HG03064 (cell line): ENCODE results near the gene SRRT.
A peak's percentile ranks its signal among the peaks of the same experiment; 100 is the strongest.

Experiments used
- ATAC-seq: cut with Tn5 transposase; IDR thresholded peaks from one replicate; pipeline ENCODE4 v1.9.1; 2021; ENCODE audit warnings: low read depth; ENCODE audit not compliant: unreplicated experiment

Gene SRRT

GRCh38 chr7:100880645-100881044 is 5.7 kb downstream of the SRRT start:
- no peak for ATAC-seq

- no peak for ATAC-seq
These were observed 6.2 kb downstream of the SRRT start for GRCh38 chr7:100881136-100881535.

- ATAC-seq: no peak
These were observed 7.3 kb downstream of the SRRT start for GRCh38 chr7:100882201-100882600.

GRCh38 chr7:100882785-100883526 is 8.1 kb downstream of the SRRT start:
- ATAC-seq: no peak

GRCh38 chr7:100884736-100885439 is 10.0 kb downstream of the SRRT start:
- no peak for ATAC-seq

GRCh38 chr7:100885440-100886141 is 10.7 kb downstream of the SRRT start:
- no peak for ATAC-seq

- no peak for ATAC-seq
These were observed 11.4 kb downstream of the SRRT start for GRCh38 chr7:100886142-100886935.

- ATAC-seq: no peak
These were observed 12.1 kb downstream of the SRRT start for GRCh38 chr7:100886936-100887515.

- ATAC-seq: no peak
These were observed 12.8 kb downstream of the SRRT start for GRCh38 chr7:100887516-100888290.

GRCh38 chr7:100888291-100888987 is 13.5 kb downstream of the SRRT start:
- ATAC-seq: no peak

- ATAC-seq: peak; percentile 22
These were observed 14.3 kb downstream of the SRRT start, which contains the start of gene UFSP1 for GRCh38 chr7:100888988-100889750. Gene UFSP1 (minus strand): TSS chr7:100889715. CDS start chr7:100889271, 444 bp downstream.

- ATAC-seq: no peak
These were observed 16.0 kb downstream of the SRRT start for GRCh38 chr7:100890653-100891567.

GRCh38 chr7:100891568-100892247 is 16.8 kb downstream of the SRRT start:
- no peak for ATAC-seq

GRCh38 chr7:100892364-100893317 is 17.7 kb downstream of the SRRT start:
- no peak for ATAC-seq

GRCh38 chr7:100893318-100893895 is 18.5 kb downstream of the SRRT start:
- ATAC-seq: no peak
